GM19455 (cell line): Measurements from ENCODE around the gene LRRC36.

Experiments
- ATAC-seq: cut with Tn5 transposase; IDR thresholded peaks from one replicate; pipeline ENCODE4 v1.9.1; 2021; ENCODE audit not compliant: unreplicated experiment

The LRRC36 gene

GRCh38 chr16:67326472-67327309 lies at the start of gene LRRC36, which contains the start of gene KCTD19:
TSS of gene LRRC36 (plus strand) at chr16:67326815. CDS start at chr16:67326863, 48 bp downstream.
TSS of gene KCTD19 (minus strand) at chr16:67326741. CDS start at chr16:67326707, 34 bp downstream.
- ATAC-seq: no peak

DNA sequence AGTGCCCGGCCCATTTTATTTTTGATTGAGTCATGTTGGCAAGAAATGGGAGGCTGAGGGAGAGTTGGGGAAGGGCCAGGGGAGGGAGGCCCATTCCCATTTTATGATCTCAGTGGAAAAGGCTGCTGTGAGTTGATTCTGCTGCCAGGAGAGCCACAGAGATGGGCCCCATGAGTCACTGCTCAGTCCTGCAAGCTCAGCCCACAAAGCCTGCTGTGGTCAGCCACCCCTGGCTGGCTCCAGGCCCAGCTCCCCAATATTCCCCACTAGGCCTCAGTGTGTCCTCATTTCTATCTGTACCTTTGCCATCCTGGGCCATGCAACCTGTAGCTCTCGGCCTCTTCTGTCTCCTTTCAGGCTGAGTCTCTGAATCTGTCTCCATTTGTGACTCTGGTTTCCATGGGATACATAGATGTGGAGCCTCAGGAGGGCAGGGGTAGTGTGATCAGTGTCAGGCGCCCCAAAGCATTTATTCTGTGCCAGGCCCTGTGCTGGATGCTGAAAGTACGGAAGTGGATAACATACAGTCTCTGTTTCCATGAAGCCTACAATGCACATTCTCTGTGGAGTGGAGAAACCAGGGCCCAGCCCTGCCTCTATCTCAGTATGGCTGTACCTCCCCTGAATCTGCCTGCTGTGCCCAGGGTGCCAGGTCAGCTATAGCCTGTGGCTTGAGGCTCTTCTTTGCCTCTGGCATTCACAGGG lies 49.2 kb upstream of the LRRC36 start:
- ATAC-seq: no peak

DNA sequence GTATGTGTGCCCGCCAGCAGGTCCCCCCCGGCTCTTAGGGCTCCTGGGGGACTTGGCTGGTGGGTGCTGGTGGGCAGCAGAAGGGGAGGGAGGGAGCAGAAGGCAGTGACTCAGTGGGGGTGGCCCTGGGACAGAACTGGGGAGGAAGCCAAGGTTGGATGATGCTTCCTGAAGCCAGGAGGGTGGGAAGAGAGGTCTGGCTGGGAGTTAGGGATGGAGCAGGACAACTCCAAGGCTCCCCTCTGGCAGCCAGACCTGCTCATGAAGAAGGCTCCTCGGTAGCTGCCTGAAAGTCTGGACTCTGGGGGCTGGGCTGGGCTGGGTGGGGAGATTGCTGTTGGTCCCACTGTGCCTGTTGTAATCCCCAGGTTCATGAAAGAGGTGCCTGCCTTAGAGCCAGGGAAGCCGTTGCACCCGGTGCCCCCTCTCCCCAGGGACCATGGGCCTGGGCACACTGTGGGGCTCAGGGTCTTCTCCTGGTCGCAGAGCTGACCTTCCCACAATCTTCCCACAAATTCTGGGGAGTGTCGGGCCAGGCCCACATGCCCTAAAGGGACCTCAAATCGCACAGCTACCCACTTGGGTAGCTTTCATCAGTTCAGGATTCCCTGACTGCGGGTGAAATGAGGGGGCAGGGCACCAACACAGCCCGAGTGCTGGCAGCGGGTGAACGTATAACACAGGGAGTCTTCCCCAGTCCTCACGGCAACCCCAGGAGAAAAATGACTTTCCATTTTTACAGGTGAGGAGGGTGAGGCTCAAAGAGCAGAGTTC lies 48.4 kb upstream of the LRRC36 start:
- ATAC-seq: no peak

GRCh38 chr16:67278773-67279295 lies 47.8 kb upstream of the LRRC36 start:
- ATAC-seq: peak; percentile 41

GRCh38 chr16:67279296-67280089 lies 47.1 kb upstream of the LRRC36 start, which contains the start of gene PLEKHG4:
TSS of gene PLEKHG4 (plus strand) at chr16:67279532. CDS start at chr16:67280045, 513 bp downstream.
- peak; percentile 72 for ATAC-seq

DNA sequence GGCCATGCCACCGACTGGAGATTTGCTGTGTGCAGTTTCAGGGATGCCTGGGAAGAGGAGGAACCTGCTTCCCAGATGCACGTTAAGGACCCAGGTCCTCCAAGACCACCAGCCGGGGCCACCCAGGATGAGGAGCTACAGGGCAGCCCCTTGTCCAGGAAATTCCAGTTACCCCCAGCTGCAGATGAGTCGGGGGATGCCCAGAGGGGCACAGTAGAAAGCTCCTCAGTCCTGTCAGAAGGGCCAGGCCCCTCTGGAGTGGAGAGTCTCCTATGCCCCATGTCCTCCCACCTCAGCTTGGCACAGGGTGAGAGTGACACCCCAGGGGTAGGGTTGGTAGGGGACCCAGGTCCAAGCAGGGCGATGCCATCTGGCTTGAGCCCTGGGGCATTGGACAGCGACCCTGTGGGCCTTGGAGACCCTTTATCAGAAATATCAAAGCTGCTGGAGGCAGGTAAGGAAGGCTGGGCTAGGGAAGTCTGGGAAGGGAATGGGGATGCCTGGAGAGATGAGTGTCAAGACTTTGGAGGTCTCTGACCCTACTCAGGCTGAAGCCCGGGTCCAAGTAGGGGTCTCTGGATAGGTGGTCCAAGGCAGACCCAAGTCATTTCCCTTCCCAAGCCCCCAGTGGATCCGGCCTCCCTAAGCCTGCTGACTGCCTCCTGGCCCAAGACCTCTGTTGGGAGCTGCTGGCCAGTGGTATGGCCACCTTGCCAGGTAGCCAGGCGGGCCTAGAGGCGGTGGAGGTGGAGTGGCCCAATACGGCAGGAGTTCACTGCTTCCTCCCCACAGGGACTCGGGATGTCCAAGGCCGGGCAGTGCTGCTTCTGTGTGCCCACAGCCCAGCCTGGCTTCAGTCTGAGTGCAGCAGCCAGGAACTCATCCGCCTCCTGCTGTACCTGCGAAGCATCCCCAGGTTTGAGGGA lies 46.3 kb upstream of the LRRC36 start:
- no peak for ATAC-seq

GRCh38 chr16:67281536-67282446 lies 44.8 kb upstream of the LRRC36 start:
- ATAC-seq: no peak

DNA sequence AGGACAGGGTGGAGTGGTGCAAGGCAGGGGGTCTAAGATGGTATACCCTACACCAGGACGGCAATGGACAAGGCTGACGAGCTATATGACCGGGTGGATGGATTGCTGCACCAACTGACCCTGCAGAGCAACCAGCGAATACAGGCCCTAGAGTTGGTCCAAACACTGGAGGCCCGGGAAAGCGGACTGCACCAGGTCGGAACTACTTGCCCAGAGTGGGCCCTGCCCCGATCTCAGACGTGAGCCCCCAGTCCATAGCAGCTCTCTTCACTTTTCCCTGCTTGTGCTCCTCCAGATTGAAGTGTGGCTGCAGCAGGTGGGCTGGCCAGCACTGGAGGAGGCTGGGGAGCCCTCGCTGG lies 44.2 kb upstream of the LRRC36 start:
- ATAC-seq: no peak

DNA sequence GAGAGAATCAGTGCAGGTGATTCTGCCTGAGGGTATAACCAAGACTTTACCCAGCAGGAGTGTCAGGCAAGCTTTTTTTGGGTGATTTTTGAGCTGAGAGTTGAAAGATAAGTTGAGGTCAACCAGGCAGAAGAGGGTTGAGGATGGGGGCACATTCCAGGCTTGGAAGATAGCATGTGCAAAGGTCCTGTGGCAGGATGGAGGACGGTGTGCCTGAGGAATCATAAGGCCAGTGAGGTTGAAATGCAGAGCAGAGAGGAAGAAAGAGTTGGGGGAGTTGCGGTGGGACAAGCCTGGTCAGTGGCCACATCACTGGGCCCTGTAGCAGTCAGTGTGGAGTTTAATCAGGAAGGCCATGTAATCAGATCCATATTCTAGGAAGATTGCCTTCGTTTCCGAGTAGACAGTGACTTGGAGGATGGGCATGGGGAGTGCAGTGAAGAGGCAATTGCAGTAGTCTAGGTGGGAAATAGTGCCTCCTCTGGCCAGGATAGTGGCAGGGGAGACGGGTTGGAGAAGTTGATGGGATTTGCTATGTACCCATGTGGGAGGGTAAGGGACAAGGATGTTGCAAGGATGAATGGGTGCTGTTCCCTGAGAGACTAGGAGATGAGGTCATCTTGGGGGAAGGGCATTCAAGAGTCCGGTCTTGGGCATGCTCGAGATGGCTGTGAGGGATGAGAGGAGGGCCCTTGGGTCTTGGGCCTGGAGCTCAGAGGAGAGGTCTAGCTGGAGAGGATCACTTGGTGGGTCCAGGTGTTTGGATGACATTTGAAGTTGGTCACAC lies 43.4 kb upstream of the LRRC36 start:
- ATAC-seq: no peak

GRCh38 chr16:67283826-67284555 lies 42.6 kb upstream of the LRRC36 start:
- no peak for ATAC-seq

GRCh38 chr16:67284699-67285646 lies 41.6 kb upstream of the LRRC36 start:
- no peak for ATAC-seq

DNA sequence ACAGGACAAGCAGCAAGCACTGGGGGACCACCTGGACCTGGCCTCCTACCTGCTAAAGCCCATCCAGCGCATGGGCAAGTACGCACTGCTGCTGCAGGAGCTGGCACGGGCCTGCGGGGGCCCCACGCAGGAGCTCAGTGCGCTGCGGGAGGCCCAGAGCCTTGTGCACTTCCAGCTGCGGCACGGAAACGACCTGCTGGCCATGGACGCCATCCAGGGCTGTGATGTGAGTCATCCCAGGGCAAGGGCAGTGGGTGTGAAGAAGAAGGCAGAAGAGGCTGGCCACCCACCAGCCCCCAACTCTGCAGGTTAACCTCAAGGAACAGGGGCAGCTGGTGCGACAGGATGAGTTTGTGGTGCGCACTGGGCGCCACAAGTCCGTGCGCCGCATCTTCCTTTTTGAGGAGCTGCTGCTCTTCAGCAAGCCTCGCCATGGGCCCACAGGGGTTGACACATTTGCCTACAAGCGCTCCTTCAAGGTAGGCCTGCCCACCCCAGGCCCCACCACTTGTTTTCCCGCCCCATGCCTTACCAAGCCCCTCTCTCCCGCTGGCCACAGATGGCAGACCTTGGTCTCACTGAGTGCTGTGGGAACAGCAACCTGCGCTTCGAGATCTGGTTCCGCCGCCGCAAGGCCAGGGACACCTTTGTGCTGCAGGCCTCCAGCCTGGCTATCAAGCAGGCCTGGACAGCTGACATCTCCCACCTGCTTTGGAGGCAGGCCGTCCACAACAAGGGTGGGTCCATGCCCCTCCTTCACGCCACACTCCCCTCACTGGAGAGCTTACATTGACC lies 40.0 kb upstream of the LRRC36 start:
- ATAC-seq: no peak

GRCh38 chr16:67287960-67288359 lies 38.7 kb upstream of the LRRC36 start:
- no peak for ATAC-seq

GRCh38 chr16:67291461-67291860 lies 35.2 kb upstream of the LRRC36 start:
- no peak for ATAC-seq
